ENCODE results near the gene MAU2. TPM values are rescaled to one million over a fixed set of nuclear protein-coding genes. Genes with fewer than 3 reads are reported as not detected.

The MAU2 gene
- total RNA-seq, 1 donor from 2014 or later, result 69.7 TPM

- intact Hi-C loops (cut with DNase I), result no loop called here
- Histone ChIP-seq H3K27ac (no peak overlapping the region), H3K4me1 (peaks cover 7% of the 10 kb centered on the region), H3K36me3 (peaks cover 71% of the 10 kb centered on the region), H3K4me3 (no peak overlapping the region), H3K9me3 (no peaks in the 10 kb centered on the region), H3K27me3 (ENCODE audit: low read depth) (no peaks in the 10 kb centered on the region)
- DNase-seq, result no peak
- ATAC-seq, result no peak
- TF ChIP-seq CTCF (IDR thresholded peaks at IDR 0.05), result no peak
These were observed 36.4 kb downstream of the MAU2 start for GRCh38 chr19:19356901-19357566.

DNA sequence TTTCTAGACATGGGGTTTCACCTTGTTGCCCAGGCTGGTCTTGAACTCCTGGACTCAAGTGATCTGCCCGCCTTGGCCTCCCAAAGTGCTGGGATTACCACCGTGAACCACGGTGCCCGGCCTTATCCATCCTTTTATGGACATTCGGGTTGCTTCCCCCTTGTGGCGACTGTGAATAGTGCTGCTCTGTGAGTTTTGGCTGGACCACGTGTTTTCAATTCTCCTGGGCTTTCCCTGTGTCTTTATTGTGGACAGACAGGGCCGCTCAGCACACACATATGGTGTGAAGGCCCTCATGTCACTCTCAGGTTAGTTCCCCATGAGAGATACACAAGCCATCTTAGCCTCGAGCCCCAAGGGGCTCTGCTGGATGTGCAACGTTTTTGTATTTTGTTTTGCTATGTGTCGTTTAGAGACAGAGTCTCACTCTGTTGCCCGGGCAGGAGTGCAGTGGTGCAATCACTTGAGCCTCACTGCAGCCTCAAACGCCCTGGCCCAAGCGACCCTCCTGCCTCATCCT is 40.5 kb downstream of the MAU2 start:
- Histone ChIP-seq H3K4me3 (no peak overlapping the region), H3K4me1 (peaks cover 25% of the 10 kb centered on the region), H3K36me3 (peaks cover 30% of the 10 kb centered on the region), H3K9me3 (no peaks in the 10 kb centered on the region), H3K27me3 (ENCODE audit: low read depth) (no peaks in the 10 kb centered on the region), H3K27ac (no peak overlapping the region)
- peak; percentile 87 for TF ChIP-seq CTCF (IDR thresholded peaks at IDR 0.05)
- intact Hi-C loops (cut with DNase I), result loop anchor here (10.0 kb wide), 1 partner anchor 134 kb away; no protein-coding TSS in a partner anchor
- ATAC-seq (peak; percentile 80 to 82), DNase-seq (peak; percentile 72)

DNA sequence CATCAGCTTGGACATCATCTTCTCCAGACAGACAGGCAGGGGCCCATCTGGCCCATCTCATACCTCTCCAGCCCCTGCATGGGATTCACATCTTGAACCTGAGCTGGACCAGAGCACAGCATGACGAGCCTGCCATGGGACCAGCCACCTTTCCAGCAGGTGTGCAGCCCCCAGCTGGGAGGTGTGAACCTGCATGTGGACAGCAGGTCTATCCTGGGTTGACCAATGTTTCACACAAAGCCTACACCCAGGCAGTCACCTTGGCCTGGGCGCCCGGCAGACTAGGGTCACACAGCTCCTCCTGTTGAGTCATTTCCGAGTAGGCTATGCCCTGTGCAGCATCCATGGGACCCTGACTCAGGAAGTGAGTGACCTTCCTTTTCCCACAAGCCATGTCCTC is 41.4 kb downstream of the MAU2 start:
- no peak for ATAC-seq
- peaks cover 21% of the 10 kb centered on the region for H3K36me3 ChIP-seq
- H3K4me3 ChIP-seq, result no peak overlapping the region
- H3K9me3 ChIP-seq, result no peaks in the 10 kb centered on the region
- H3K27ac ChIP-seq, result no peak overlapping the region
- no peak for DNase-seq
- intact Hi-C loops (cut with DNase I), result loop anchor here (10.0 kb wide), 1 partner anchor 133 kb away; no protein-coding TSS in a partner anchor
- H3K27me3 ChIP-seq (ENCODE audit: low read depth), result no peaks in the 10 kb centered on the region
- peaks cover 35% of the 10 kb centered on the region for H3K4me1 ChIP-seq
- no peak for TF ChIP-seq CTCF (IDR thresholded peaks at IDR 0.05)

GRCh38 chr19:19366434-19367396 is 46.1 kb downstream of the MAU2 start:
- DNase-seq (peak; percentile 86), ATAC-seq (peak; percentile 94 to 95)
- H3K27me3 ChIP-seq (ENCODE audit: low read depth), result no peaks in the 10 kb centered on the region
- H3K27ac ChIP-seq, result peak overlapping the region; percentile 37
- peaks cover 28% of the 10 kb centered on the region for H3K4me1 ChIP-seq
- no peaks in the 10 kb centered on the region for H3K9me3 ChIP-seq
- intact Hi-C loops (cut with DNase I), result loop anchor here (10.0 kb wide), 1 partner anchor 128 kb away; no protein-coding TSS in a partner anchor
- TF ChIP-seq CTCF (IDR thresholded peaks at IDR 0.05), result peak; percentile 96
- H3K4me3 ChIP-seq, result peak overlapping the region; percentile 12
- H3K36me3 ChIP-seq, result no peaks in the 10 kb centered on the region

DNA sequence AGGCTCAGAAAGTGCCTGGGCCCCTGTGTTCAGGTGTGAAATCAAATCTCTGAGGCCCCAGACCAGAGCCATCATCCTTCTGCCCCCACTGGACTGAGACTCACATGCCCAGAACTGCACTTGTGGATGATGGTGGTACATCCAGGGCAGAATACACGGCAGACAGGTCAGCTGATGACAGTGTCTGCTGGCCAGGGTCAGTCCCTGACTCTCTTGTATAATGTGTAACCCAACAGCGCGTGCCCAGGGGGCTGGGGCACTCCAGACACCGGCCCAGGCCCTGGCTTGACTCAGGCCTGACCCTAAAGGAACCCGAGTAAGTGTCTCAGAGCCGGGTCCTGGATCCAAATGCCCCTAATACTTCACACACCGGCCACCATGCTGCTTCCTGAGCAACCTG is 47.5 kb downstream of the MAU2 start:
- no peaks in the 10 kb centered on the region for H3K9me3 ChIP-seq
- no peak for ATAC-seq
- TF ChIP-seq CTCF (IDR thresholded peaks at IDR 0.05), result no peak
- intact Hi-C loops (cut with DNase I), result loop anchor here (10.0 kb wide), 1 partner anchor 127 kb away; no protein-coding TSS in a partner anchor
- H3K27ac ChIP-seq, result no peak overlapping the region
- no peaks in the 10 kb centered on the region for H3K27me3 ChIP-seq (ENCODE audit: low read depth)
- DNase-seq, result no peak
- peaks cover 39% of the 10 kb centered on the region for H3K4me1 ChIP-seq
- no peaks in the 10 kb centered on the region for H3K36me3 ChIP-seq
- no peak overlapping the region for H3K4me3 ChIP-seq
